HG03108 (cell line): ENCODE data around the gene ADARB1.

ENCODE experiments used
- ATAC-seq: cut with Tn5 transposase; IDR thresholded peaks from one replicate; pipeline ENCODE4 v1.9.1; 2021; ENCODE audit warnings: moderate library complexity; ENCODE audit not compliant: unreplicated experiment

The ADARB1 gene

DNA sequence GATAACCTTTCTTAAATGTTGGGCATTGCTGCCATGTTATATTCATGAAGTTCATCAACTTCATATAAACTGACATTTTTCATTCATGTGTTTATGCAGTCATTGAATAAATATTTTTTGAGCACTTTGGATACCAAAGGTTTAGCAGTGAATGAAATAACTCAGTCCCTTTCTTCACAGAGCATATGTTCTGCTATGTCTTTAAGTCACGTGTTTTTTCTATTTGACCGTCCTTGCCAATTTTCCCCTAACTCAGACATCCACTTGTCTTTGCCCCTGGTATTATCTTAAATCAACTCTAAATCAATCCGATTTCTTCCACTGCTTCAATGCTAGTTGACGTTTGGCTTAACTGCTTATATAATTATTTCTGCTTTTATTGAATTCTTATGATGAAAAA lies 16.6 kb downstream of the ADARB1 start:
- no peak for ATAC-seq

DNA sequence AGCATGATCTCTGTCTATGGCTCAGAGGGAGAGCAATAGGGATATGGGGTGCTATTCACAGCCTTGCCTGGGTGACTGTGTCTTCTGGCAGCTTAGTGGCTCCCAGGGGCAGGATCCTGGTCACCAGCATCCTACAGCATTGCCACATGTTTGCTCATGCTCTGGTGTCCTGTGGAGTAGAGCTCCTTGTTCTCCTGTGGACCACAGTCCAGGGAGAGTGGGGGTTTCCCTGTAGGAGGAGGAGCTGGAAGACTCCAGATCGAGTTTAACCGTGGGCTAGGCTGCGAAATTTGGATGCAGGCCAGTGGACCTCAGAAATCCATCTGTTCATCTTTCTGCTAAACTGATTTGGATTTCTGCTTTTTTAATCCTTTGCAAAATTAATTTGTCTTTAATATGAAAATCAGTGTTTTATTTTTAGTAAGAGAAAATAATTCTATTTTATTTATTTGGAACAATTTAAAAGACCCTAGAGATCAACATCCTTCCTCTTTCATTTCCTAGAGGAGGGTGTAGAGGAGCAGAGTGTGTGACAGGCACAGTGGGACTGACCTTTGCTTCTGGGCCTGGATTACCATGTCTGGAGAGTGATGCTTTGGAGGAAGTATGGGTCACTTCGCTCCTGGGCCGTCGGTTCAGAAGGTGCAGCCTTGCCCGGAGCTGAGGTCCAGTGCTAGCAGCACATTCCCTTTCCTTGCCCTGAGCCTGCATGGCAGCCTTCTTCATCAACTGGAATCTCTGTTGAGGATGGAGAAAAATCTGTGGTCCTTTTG lies 17.4 kb downstream of the ADARB1 start:
- no peak for ATAC-seq

DNA sequence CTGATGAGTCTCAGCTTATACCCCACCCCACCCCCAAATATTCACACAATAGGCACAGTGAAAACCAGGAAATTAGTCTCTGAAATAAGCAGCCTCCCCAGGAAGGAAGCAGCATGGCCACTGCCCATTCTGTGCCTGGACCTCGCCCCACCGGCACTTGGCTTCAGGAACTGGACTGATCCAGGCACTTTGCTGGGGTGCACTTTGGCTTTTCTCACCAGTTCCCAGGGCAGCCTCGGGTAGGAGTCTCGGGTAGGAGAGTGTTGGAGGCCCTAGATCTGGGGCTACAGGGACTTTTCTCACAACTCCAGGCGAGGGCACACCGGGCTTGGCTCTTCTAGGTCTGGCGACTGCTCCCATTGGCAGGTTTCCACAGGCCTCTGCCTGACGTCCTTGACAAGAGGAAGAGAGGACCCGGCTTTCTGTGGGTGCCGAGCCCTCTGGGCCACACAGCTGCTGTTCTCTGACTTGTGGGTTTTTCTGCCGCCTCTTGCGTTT lies 18.7 kb downstream of the ADARB1 start:
- no peak for ATAC-seq

DNA sequence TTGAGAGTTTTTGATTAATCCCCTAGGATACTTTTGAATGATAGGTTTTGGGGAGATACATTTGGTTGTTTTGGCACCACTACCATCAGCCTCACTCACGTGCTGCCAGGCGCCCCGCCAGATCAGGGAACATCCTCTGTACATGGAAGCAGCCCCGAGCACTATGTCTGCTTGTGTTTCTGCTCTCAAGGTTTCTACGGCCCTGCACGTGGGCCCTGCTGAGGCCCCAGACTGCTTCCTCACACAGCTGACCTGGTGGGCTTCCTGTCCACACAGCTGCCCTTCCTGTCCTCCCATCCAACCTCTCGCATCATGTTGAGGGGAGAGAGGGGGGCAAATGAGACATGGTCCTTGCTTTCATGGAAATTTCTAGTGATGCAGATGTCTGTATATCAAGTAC lies 20.0 kb downstream of the ADARB1 start:
- no peak for ATAC-seq

GRCh38 chr21:45095505-45095904 lies 21.1 kb downstream of the ADARB1 start:
- ATAC-seq, result no peak

GRCh38 chr21:45096217-45096616 lies 21.8 kb downstream of the ADARB1 start:
- ATAC-seq, result no peak

DNA sequence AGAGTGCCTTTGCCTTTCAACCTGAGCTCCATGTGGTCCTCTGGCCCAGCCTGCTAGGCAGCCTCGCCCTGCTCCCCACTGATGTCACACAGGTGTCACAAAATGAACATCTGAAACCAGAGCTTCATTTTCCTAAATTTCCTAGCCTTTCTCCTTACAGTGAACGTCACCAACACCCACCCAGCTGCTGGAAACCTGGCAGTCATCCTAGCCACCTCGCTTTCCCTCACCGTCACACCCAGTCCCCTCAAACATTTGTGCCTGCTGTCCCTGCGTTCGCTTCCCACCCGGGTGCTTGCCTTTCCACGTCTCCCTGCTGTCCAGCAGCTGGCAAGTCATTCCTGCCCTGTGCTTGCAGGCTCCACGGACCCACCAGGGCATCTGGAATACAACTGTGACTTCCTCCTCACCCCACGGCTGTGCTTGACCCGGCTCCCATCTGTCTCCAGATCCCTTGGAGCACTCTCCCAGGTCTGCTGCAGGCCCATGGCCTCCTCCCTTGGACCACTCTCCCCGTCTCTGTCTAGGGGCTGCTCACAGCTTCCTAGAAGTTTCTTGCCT lies 23.5 kb downstream of the ADARB1 start:
- ATAC-seq, result no peak

- ATAC-seq, result no peak
These were observed 24.5 kb downstream of the ADARB1 start for GRCh38 chr21:45098867-45099266.

DNA sequence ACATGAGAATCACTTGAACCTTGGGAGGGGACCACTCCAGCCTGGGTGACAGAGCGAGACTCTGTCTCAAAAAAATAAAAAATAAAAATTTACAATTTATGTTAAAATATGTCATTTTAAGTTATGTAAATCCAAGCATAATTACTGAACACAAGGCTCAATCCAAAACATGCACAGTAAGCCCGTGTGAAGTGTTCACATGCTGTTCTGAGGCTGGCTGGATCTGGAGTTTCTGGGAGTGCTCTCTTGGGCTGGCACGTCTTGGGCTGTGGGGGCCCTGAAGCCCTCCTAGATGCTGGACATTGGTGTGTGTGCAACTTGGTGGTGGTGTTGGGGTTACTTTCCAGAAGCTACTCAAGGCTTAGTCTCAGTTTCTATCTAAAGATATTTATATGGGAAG lies 25.2 kb downstream of the ADARB1 start:
- ATAC-seq, result no peak

DNA sequence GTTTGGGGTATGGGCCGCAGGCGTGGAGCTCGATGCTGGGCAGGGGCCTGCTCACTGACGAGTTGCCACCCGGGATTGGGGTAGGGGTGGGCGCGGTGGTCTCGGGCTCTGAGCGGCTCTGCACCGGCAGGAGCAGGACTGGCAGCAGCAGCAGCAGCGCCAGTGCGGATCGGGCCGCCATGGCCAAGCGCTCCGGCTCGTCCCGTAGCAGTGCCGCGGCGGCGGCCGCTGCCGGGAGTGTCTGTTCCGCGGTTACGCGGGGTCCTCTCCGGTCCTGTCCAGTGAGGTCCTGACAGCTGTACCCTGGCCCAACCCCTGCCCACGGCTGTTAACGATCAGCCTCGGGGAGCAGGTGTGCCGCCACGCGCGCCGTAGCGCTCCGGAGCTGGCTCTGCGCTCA lies 26.5 kb downstream of the ADARB1 start:
- no peak for ATAC-seq

DNA sequence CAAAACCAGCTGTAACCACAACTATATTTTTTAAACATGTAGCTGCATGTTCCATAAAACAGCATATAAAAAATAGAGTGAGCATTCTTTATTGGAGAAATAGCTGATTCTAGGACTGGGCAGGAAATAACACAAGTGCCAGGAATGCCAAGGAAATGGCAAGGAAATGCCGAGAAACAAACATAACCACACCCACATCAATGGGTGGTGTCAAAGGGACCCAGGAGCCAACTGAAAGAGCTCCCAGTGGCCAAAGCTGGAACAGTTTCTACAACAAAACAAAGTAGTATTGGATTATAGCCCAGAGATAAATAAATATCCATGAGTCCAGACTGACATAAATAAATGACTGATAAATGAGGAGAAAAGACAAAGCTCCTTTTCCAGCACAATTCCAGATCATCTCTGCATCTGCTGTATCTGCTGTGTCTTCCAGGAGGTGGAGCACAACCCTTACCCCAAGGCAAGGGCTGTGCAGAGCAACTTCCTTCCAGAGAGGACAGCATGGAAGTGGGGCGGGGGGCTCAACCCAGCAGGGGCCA lies 28.1 kb downstream of the ADARB1 start:
- ATAC-seq, result no peak

DNA sequence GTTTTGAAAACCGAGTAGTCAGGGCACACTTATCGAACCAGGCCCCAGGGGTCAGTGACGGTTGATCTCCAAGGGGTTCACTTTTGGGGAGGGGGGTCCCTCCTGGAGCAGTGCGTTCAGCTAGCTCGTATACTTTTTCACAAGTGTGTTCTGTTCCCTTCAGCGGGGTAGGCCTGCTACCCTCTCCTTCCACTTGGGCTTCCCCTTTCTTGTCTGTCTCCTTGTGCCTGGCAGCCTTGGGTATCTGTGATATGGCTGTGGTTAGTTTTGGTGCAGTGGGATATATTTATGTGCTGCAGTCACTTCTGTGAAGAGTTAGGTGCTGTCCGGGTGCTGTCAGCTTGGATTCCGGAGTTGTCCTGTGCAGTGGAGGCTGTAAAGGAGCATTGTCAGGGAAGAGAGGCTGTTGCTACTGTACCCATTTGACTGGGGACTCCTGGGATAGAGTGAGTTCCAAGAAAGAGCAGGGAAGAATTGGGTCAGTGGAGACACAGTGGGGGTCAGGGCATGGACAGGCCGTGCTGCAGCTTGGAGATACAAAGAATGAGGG lies 29.7 kb downstream of the ADARB1 start:
- ATAC-seq, result no peak

DNA sequence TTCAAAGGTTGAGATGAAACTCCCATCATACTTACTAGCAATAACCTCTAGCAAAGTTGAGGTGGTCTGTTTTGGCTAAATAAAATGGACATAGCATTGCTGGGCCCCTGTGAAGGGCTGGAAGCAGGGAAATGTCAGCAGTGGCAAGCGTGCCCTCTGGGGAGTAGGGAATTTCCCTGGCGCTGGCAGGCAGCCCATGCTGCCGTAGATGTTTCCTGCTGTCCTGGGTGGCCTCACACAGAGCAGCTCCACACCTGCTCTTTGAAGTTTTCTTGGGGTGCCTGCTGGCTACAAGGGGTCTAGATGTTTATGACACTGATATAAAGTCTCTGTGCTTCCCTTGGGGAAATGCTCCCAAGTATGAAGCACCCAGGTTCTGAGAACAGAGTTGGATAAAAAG lies 30.2 kb downstream of the ADARB1 start:
- ATAC-seq, result no peak

GRCh38 chr21:45105906-45106485 lies 31.6 kb downstream of the ADARB1 start:
- no peak for ATAC-seq

- ATAC-seq, result no peak
These were observed 33.8 kb downstream of the ADARB1 start for GRCh38 chr21:45108034-45108790.

DNA sequence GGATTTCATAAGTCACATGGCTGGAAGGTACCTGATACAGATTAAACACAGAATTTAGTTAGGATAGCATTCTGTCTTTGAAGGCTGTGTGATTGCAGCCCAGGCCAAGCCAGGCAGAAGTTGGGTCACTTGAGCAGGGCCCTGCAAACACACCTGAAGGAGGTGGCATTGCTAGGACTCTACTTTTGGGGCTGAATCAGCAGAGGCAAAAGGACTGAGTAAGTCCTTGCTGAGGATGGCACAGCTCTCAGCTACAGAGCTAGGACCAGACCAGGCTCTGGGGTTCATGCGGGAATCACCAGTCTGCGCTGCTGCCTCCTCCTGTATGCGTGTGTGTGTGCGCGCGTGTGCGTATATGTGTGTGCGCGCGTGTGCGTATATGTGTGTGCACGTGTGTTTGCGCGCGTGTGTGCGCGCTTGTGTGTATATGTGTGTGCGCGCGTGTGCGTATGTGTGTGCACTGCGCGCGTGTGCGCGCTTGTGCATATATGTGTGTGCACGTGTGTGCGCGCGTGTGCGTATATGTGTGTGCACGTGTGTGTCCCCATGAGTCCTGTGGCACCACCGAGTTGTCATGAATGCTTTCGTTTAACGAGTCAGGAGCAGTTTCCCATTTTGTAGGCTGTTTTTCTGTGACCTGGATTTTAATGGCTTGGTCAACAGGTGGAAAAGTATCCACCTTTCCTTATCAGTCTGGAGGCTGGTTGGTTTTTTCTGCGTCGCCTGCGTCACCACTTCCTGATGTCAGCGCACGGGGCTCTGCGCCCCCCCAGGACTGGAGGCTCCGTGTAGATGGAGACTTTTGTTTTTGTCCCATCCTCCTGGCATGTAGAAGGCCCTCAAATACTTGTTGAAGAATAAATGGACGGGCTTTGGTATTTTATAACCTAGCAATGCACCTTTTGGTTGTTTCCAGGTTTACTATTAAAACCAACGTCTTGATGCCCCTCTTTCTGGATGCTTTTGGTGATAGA lies 34.7 kb downstream of the ADARB1 start:
- no peak for ATAC-seq

DNA sequence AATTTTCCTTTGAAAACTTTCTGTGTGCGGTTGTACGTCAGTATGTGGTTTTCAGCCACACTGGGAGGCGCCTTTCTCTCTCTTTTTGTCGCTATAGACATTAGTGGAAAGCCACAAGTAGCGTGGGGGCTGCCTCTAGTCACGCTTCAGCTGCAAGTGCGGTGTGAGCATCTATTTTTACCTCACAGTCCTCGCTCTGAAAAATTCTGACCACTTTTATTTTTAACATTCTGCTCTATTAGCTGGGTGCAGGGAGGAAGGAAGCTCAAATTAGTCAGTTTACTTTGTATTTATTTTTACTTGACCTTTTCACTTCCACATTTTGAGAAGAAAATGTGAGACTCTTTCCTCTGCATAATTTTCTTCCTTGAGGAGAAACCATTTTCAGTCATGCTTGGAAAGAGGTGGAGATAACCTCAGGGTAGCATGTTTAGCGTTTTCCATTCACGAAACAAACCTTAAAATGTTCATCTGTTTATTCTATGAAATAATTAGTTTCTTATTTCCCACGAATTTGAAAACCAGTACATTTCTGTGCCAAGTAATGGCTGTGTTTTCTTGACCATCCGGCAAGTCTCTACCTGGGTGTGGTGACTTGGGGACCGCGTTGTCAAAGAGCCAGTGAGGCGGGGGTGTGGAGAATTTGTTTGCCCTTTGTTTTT lies 35.6 kb downstream of the ADARB1 start:
- ATAC-seq, result peak; percentile 85

DNA sequence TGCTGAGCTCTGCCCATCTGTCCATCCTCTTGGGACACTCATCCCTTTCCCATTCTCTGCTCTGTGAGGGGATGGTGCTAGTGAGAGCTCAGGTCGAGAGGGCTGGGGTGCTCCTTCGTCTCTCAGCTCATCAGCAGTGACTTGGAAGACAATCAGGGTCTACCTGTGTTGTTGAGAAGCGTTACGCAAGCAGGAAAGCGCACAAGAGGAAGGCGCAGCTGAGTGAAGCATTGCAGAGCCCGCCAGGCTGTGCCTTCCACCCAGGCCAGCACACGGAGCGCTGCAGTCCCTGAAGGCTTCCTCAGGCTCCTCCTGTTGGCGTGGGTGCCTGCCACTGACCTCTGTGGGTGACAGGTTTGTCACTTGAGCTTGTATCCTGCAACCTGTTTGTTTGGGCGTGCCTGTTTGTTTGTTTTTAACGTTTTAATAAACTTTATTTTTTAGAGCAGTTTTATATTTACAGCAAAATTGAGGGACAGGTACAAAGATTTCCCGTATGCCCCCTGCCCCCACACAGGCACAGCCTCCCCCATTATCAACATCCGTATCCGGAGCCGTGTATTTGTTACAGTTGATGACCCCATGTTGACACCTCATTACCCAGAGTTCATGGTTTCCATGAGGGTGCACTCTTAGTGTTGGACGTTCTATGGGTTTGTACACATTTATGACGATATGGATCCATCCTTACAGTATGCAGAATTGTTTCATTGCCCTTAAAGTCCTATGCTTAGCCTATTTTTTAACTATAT lies 36.7 kb downstream of the ADARB1 start:
- no peak for ATAC-seq

DNA sequence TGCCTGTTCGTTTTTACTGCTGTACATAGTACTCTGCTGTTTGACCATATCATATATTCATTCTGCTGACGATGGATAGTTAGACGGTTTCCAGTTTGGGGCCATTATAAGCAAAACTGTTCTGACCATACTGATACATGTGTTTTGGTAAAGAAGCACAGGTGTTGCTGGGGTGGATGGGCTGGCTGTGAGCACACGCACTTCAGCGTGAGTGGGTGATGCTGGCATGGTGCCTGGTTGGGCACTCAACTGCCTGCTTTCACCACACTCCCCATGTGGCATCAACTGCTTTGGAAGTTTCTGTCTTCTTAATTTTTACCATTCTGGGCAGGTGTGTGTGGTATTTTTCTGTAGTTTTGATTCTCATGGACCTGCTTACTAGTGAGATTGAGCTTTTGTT lies 37.3 kb downstream of the ADARB1 start:
- no peak for ATAC-seq
